ENCODE results near the gene CEP20. TPM values are rescaled to one million over a fixed set of nuclear protein-coding genes. Genes with fewer than 3 reads are reported as not detected.
A peak's percentile ranks its signal among the peaks of the same experiment; 100 is the strongest.
"Not testable (repeated sequence)": the region's sequence is repeated elsewhere in the genome, so short reads cannot be mapped to it uniquely, and the experiment has no call there.

The CEP20 gene
- total and polyA plus RNA-seq, 3 donors from 2014 or later = 32.4 to 70.6 (median 45.1) TPM

GRCh38 chr16:15928261-15929104, 40.1 kb upstream of the CEP20 start:
- H3K4me3 ChIP-seq = no peak overlapping the region
- H3K9me3 ChIP-seq = no peaks in the 10 kb centered on the region
- WGBS, 2 donors = 97% methylated on average over 18 of the region's 18 CpGs
- intact Hi-C loops (cut with DNase I; ENCODE audit: low total_unique reads) = no loop called here
- TF ChIP-seq CTCF (IDR thresholded peaks at IDR 0.05) (no peak), POLR2A (IDR thresholded peaks at IDR 0.05) (no peak)
- H3K27me3 ChIP-seq = no peaks in the 10 kb centered on the region
- DNase-seq = no peak
- H3K36me3 ChIP-seq (ENCODE audit: low read depth, missing control alignments) = no peaks in the 10 kb centered on the region
- no peak overlapping the region for H3K27ac ChIP-seq
- H3K4me1 ChIP-seq = no peaks in the 10 kb centered on the region

DNA sequence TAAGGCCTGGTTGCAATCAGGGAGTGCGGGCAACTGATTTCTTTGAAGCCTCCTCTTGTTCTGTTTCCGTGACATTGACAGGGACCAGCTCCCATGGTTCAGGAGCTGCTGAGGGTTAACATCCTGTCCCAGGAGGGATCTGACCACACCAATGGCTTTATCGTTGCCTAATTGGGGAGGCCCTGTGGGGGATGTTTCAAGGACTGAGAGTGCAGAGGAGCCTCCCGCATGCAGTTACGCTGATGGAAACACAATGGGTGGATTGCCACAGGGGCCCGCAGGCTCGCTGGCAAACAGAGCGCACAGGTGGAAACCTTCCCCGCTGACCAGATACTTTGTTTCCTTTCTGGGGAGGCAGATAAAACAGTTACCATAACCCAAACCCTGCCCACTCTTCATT, 37.2 kb upstream of the CEP20 start:
- no peaks in the 10 kb centered on the region for H3K36me3 ChIP-seq (ENCODE audit: low read depth, missing control alignments)
- H3K4me1 ChIP-seq = no peaks in the 10 kb centered on the region
- DNase-seq = peak; percentile 70
- H3K4me3 ChIP-seq = no peak overlapping the region
- intact Hi-C loops (cut with DNase I; ENCODE audit: low total_unique reads) = no loop called here
- no peak for TF ChIP-seq CTCF (IDR thresholded peaks at IDR 0.05)
- no peak for TF ChIP-seq POLR2A (IDR thresholded peaks at IDR 0.05)
- H3K27me3 ChIP-seq = no peaks in the 10 kb centered on the region
- WGBS, 2 donors = 26 to 49% methylated on average over 9 of the region's 9 CpGs
- no peak overlapping the region for H3K27ac ChIP-seq
- no peaks in the 10 kb centered on the region for H3K9me3 ChIP-seq

DNA sequence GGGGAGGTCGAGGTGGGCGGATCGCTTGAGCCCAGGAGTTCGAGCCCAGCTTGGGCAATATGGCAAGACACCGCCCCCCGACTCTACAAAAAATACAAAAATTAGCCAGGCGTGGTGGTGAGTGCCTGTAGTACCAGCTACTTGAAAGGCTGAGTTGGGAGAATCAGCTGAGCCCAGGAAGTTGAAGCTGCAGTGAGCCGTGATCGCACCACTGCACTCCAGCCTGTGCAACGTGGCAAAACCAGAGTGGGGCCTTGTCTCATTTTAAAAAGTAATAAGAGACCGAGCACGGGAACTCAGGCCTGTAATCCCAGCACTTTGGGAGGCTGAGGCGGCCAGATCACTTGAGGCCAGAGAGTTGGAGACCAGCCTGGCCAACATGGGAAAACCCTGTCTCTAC, 36.6 kb upstream of the CEP20 start:
- H3K4me1 ChIP-seq = no peaks in the 10 kb centered on the region
- intact Hi-C loops (cut with DNase I; ENCODE audit: low total_unique reads) = no loop called here
- no peak overlapping the region for H3K27ac ChIP-seq
- no peak overlapping the region for H3K4me3 ChIP-seq
- DNase-seq = no peak
- WGBS, 2 donors = 89 to 93% methylated on average over 12 to 13 of the region's 13 CpGs
- no peak for TF ChIP-seq CTCF (IDR thresholded peaks at IDR 0.05)
- no peak for TF ChIP-seq POLR2A (IDR thresholded peaks at IDR 0.05)
- no peaks in the 10 kb centered on the region for H3K27me3 ChIP-seq
- no peaks in the 10 kb centered on the region for H3K9me3 ChIP-seq
- H3K36me3 ChIP-seq (ENCODE audit: low read depth, missing control alignments) = no peaks in the 10 kb centered on the region

- intact Hi-C loops (cut with DNase I; ENCODE audit: low total_unique reads) = no loop called here
- Histone ChIP-seq H3K4me1 (no peaks in the 10 kb centered on the region), H3K9me3 (no peaks in the 10 kb centered on the region), H3K4me3 (no peak overlapping the region), H3K36me3 (ENCODE audit: low read depth, missing control alignments) (no peaks in the 10 kb centered on the region), H3K27me3 (no peaks in the 10 kb centered on the region), H3K27ac (no peak overlapping the region)
- WGBS, 2 donors = 95% methylated on average over 6 of the region's 6 CpGs
- DNase-seq = no peak
- TF ChIP-seq POLR2A (IDR thresholded peaks at IDR 0.05) = no peak
- no peak for TF ChIP-seq CTCF (IDR thresholded peaks at IDR 0.05)
Observed at GRCh38 chr16:15919331-15919730, 30.9 kb upstream of the CEP20 start.

GRCh38 chr16:15918314-15918713, 29.9 kb upstream of the CEP20 start:
- H3K27me3 ChIP-seq; H3K36me3 ChIP-seq (ENCODE audit: low read depth, missing control alignments); H3K4me1 ChIP-seq; H3K4me3 ChIP-seq; intact Hi-C loops (cut with DNase I; ENCODE audit: low total_unique reads); H3K27ac ChIP-seq; DNase-seq; H3K9me3 ChIP-seq: not testable (repeated sequence)
- WGBS, 2 donors = 82 to 83% methylated on average over 3 of the region's 3 CpGs
